GM10266 (cell line): ENCODE results near the gene CNTN5.
A peak's percentile ranks its signal among the peaks of the same experiment; 100 is the strongest.

Experiments used
- DNase-seq: peaks from one replicate; pipeline ENCODE4 v3.0.0; 2012; ENCODE audit errors: extremely low spot score
- TF ChIP-seq, protein P1 (sequence below): IDR thresholded peaks from 2 replicates; pipeline ENCODE4 v1.5.1; 2012; ENCODE audit warnings: mild to moderate bottlenecking, low read depth; ENCODE audit not compliant: control insufficient read depth, insufficient read depth; ENCODE audit errors: missing control alignments

Gene CNTN5

GRCh38 chr11:99739464-99740089 is 718.8 kb downstream of the CNTN5 start:
- peak; percentile 11 for DNase-seq
- TF ChIP-seq, protein P1, sequence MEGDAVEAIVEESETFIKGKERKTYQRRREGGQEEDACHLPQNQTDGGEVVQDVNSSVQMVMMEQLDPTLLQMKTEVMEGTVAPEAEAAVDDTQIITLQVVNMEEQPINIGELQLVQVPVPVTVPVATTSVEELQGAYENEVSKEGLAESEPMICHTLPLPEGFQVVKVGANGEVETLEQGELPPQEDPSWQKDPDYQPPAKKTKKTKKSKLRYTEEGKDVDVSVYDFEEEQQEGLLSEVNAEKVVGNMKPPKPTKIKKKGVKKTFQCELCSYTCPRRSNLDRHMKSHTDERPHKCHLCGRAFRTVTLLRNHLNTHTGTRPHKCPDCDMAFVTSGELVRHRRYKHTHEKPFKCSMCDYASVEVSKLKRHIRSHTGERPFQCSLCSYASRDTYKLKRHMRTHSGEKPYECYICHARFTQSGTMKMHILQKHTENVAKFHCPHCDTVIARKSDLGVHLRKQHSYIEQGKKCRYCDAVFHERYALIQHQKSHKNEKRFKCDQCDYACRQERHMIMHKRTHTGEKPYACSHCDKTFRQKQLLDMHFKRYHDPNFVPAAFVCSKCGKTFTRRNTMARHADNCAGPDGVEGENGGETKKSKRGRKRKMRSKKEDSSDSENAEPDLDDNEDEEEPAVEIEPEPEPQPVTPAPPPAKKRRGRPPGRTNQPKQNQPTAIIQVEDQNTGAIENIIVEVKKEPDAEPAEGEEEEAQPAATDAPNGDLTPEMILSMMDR, result peak; percentile 42

GRCh38 chr11:99742501-99742900 is 721.8 kb downstream of the CNTN5 start:
- no peak for DNase-seq
- TF ChIP-seq, protein P1, result no peak

DNA sequence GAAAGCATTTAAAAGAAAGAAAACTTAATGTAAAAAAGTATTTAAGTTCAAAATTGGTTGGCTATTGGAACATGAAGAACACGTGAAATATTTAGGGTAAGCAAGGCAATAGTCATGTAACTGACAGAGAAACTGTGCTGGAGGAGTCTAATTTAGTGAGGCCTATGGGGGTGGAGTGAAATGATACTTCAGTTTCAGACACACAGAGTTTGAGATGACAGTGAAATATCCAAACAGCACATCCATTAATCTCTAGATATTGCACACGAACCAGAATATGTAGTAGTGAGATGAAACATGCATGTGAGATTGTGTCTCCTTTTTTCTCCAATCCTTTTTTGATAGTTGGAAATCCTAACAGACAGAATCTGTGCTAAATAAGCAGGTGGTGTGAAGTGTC is 739.0 kb downstream of the CNTN5 start:
- TF ChIP-seq, protein P1, result no peak
- no peak for DNase-seq

GRCh38 chr11:99766811-99767210 is 746.1 kb downstream of the CNTN5 start:
- DNase-seq, result no peak
- TF ChIP-seq, protein P1, result no peak

GRCh38 chr11:99773646-99774045 is 752.9 kb downstream of the CNTN5 start:
- TF ChIP-seq, protein P1, result no peak
- DNase-seq, result no peak

DNA sequence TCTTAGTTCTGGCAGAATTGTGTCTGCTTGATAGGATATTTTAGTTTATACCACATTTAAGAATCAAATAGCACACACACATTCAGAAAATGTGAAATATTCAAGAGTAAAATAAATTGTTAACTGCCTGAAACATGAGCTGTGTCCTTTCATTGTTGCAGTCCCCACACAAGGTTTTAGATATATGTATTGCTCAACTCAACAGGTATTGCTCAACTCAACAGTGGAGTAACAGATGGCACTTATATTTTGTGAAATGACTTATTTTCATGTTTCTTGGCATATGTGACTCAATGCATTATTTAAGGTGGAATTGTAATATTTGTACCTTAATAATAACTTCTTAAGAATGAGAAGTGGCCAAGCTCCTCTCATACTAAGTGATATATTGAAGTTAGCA is 760.3 kb downstream of the CNTN5 start:
- TF ChIP-seq, protein P1, result no peak
- no peak for DNase-seq

- TF ChIP-seq, protein P1, result no peak
- DNase-seq, result no peak
Observed at GRCh38 chr11:99791354-99791753, 770.6 kb downstream of the CNTN5 start.
